PC-9 (cell line): ENCODE measurements around the gene CLDN25.

ENCODE experiments used
- EZH2 ChIP-seq: fragments of 200-600 bp; sonication (generic); IDR thresholded peaks from 2 replicates; pipeline ENCODE4 v1.8.0; 2017; ENCODE audit warnings: antibody characterized with exemption, low read depth
- TF ChIP-seq, protein P1 (sequence below): fragments of 200-600 bp; sonication (generic); conservative IDR thresholded peaks from 2 replicates; pipeline ENCODE4 v1.6.1; 2017; ENCODE audit warnings: mixed run types, antibody characterized with exemption, mild to moderate bottlenecking, moderate library complexity

DNA sequence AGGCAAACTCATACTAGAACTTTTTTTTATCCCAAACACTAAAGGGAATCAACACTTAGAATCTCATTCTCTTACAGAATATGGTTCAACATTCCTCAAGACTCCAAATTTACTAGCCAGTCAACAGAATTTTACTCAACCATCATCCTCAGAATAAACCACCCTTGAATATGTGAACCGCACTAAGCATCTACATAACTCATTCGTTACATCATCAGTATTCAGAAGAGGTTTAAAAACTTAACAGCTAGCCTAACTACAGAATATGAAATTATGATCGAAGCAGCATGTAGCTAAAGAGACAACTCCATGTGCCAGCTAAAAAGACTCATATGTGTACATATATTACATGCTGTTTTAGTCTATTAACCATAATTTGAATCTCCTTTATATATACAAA is 47.9 kb downstream of the CLDN25 start:
- TF ChIP-seq, protein P1, sequence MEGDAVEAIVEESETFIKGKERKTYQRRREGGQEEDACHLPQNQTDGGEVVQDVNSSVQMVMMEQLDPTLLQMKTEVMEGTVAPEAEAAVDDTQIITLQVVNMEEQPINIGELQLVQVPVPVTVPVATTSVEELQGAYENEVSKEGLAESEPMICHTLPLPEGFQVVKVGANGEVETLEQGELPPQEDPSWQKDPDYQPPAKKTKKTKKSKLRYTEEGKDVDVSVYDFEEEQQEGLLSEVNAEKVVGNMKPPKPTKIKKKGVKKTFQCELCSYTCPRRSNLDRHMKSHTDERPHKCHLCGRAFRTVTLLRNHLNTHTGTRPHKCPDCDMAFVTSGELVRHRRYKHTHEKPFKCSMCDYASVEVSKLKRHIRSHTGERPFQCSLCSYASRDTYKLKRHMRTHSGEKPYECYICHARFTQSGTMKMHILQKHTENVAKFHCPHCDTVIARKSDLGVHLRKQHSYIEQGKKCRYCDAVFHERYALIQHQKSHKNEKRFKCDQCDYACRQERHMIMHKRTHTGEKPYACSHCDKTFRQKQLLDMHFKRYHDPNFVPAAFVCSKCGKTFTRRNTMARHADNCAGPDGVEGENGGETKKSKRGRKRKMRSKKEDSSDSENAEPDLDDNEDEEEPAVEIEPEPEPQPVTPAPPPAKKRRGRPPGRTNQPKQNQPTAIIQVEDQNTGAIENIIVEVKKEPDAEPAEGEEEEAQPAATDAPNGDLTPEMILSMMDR = no peak
- TF ChIP-seq EZH2 = no peak
